Measurements from ENCODE around the gene GJA9. TPM values are rescaled to one million over a fixed set of nuclear protein-coding genes. Genes with fewer than 3 reads are reported as not detected.

The GJA9 gene
- total RNA-seq, result not detected

DNA sequence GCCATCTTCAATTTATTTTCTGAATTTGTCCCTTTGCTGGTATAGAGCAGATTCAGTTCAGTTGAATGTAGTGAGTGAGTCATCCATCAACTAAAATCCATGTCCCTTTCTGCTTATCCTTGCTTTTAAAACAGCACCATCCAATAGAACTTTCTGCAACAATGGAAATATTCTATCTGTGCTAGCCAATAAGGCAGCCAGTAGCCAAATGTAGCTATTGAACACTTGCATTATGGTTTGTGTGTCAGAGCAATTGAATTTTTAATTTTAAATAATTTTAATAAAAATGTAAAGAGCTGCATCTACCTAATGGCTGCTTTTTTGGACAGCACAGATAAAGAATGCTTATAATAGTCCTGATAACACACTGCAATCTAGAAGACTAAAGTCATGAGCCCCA is at the start of gene GJA9:
GJA9 (minus strand) TSS at position 101 of the 400 bp plus-strand sequence. CDS start 5,489 bp downstream, outside the sequence.
- Histone ChIP-seq H3K27ac (no peak within 1 kb of the TSS), H3K27me3 (no peaks in the 10 kb centered on the region), H3K36me3 (no peaks in the 10 kb centered on the region), H3K9me3 (no peaks in the 10 kb centered on the region), H3K4me1 (no peaks in the 10 kb centered on the region), H3K4me3 (no peak within 1 kb of the TSS)
- DNase-seq (ENCODE audit: low spot score in 2 of 2), result no peak
- TF ChIP-seq, protein P1, sequence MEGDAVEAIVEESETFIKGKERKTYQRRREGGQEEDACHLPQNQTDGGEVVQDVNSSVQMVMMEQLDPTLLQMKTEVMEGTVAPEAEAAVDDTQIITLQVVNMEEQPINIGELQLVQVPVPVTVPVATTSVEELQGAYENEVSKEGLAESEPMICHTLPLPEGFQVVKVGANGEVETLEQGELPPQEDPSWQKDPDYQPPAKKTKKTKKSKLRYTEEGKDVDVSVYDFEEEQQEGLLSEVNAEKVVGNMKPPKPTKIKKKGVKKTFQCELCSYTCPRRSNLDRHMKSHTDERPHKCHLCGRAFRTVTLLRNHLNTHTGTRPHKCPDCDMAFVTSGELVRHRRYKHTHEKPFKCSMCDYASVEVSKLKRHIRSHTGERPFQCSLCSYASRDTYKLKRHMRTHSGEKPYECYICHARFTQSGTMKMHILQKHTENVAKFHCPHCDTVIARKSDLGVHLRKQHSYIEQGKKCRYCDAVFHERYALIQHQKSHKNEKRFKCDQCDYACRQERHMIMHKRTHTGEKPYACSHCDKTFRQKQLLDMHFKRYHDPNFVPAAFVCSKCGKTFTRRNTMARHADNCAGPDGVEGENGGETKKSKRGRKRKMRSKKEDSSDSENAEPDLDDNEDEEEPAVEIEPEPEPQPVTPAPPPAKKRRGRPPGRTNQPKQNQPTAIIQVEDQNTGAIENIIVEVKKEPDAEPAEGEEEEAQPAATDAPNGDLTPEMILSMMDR (IDR thresholded peaks at IDR 0.05), result no peak
- no peak for TF ChIP-seq POLR2A (IDR thresholded peaks at IDR 0.05)
- no peak for TF ChIP-seq POLR2AphosphoS5 (IDR thresholded peaks at IDR 0.05)
- intact Hi-C loops (cut with DNase I; ENCODE audit: low total_unique reads), result no loop called here

DNA sequence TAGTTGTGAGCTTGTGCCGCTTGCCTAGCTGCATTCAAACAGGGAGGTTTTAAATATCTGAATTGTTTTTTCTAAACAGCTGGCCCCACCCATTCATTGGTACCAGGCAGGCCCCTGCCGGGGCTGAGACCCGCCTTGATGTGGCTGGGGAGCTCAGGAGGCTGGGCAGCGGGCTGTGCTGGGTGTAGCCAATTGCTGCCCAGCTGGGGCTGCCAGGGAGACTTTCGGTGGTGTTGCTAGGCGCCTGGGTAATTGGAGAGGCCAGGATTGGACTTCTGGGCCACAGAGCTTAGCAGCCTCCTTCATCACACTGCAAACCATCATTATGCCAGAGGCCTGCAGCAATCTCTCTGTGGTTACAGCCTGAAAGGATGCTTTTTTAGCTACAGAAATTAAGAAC is 48.1 kb upstream of the GJA9 start:
- TF ChIP-seq, protein P1 (IDR thresholded peaks at IDR 0.05), result no peak
- Histone ChIP-seq H3K36me3 (no peaks in the 10 kb centered on the region), H3K9me3 (no peaks in the 10 kb centered on the region), H3K27ac (no peak overlapping the region), H3K27me3 (no peaks in the 10 kb centered on the region), H3K4me3 (no peak overlapping the region), H3K4me1 (no peaks in the 10 kb centered on the region)
- intact Hi-C loops (cut with DNase I; ENCODE audit: low total_unique reads), result no loop called here
- no peak for DNase-seq (ENCODE audit: low spot score in 2 of 2)

DNA sequence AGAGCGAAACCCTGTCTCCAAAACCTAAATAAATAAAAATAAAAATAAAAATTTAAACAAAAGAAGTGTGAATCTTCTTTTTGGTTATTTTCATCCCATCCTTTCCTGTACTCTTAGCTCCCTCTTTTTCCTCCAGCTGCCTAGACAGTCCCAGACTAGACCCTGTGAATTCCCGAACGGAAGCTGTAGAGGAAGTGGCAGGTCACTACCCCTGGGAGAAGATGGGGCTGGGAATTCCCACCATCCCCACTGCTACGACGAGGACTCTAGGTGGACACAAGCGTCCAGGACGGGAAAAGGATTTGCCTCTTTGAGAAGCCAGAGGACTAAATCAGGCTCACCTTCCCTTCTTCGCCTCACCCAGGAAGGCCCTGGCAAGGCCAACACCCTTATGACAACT is 47.7 kb upstream of the GJA9 start:
- TF ChIP-seq POLR2AphosphoS5 (IDR thresholded peaks at IDR 0.05), result no peak
- TF ChIP-seq, protein P1 (IDR thresholded peaks at IDR 0.05), result no peak
- TF ChIP-seq POLR2A (IDR thresholded peaks at IDR 0.05), result no peak
- no peaks in the 10 kb centered on the region for H3K9me3 ChIP-seq
- no peaks in the 10 kb centered on the region for H3K36me3 ChIP-seq
- no peak overlapping the region for H3K4me3 ChIP-seq
- H3K27ac ChIP-seq, result no peak overlapping the region
- DNase-seq (ENCODE audit: low spot score in 2 of 2), result no peak
- H3K4me1 ChIP-seq, result no peaks in the 10 kb centered on the region
- intact Hi-C loops (cut with DNase I; ENCODE audit: low total_unique reads), result no loop called here
- H3K27me3 ChIP-seq, result no peaks in the 10 kb centered on the region

DNA sequence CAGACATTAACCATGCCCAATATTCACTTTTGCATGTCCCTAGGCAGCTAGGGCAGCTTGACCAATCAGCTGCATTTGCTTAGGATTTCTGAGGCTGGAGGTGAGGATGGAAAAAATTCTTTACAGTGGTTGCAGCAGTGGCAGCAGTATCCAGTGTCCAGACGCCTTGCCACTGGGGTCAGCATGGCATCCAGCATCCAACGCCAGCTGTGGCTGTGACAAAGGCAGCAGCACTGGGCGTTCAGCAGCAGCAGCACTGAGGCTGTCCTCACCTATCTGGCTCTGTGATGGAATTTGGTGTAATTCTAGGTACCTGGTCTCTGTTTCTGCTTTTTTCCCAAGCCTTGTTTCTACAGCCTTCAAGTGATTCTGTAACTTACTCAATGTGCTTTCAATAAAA is 44.7 kb upstream of the GJA9 start:
- no peaks in the 10 kb centered on the region for H3K36me3 ChIP-seq
- no peak overlapping the region for H3K27ac ChIP-seq
- H3K4me1 ChIP-seq, result no peaks in the 10 kb centered on the region
- DNase-seq (ENCODE audit: low spot score in 2 of 2), result no peak
- TF ChIP-seq, protein P1 (IDR thresholded peaks at IDR 0.05), result no peak
- TF ChIP-seq POLR2A (IDR thresholded peaks at IDR 0.05), result no peak
- TF ChIP-seq POLR2AphosphoS5 (IDR thresholded peaks at IDR 0.05), result no peak
- no peak overlapping the region for H3K4me3 ChIP-seq
- H3K9me3 ChIP-seq, result no peaks in the 10 kb centered on the region
- H3K27me3 ChIP-seq, result no peaks in the 10 kb centered on the region
- intact Hi-C loops (cut with DNase I; ENCODE audit: low total_unique reads), result no loop called here

DNA sequence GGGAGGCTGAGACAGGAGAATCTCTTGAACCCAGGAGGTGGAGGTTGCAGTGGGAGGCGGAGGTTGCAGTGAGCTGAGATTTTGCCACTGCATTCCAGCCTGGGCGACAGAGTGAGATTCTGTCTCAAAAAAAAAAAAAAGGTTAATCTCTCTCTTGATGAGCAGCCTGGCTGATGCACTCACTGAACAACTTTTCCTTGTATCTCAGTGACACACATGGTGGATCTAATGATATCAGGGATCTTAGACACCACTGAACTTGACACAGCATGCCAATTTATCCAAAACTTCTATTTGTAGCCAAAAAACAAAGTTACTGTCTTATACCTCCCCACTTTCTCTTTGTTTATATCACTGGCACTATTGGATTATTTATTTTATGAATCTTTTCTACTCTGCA is 44.0 kb upstream of the GJA9 start:
- H3K4me1 ChIP-seq, result no peaks in the 10 kb centered on the region
- no peak for DNase-seq (ENCODE audit: low spot score in 2 of 2)
- no peaks in the 10 kb centered on the region for H3K9me3 ChIP-seq
- H3K36me3 ChIP-seq, result no peaks in the 10 kb centered on the region
- H3K4me3 ChIP-seq, result no peak overlapping the region
- H3K27ac ChIP-seq, result no peak overlapping the region
- TF ChIP-seq POLR2A (IDR thresholded peaks at IDR 0.05), result no peak
- TF ChIP-seq POLR2AphosphoS5 (IDR thresholded peaks at IDR 0.05), result no peak
- TF ChIP-seq, protein P1 (IDR thresholded peaks at IDR 0.05), result no peak
- H3K27me3 ChIP-seq, result no peaks in the 10 kb centered on the region
- intact Hi-C loops (cut with DNase I; ENCODE audit: low total_unique reads), result no loop called here
